DMS 273 treated with DMSO at 0.1 percent for 48 hours (cell line): ENCODE data around the gene COL23A1.
"Not testable (repeated sequence)": the region's sequence is repeated elsewhere in the genome, so short reads cannot be mapped to it uniquely, and the experiment has no call there.

Experiments
- DNase-seq: peaks from one replicate; lab custom pipeline; 2025; lab: John Stamatoyannopoulos, UW

COL23A1 gene

DNA sequence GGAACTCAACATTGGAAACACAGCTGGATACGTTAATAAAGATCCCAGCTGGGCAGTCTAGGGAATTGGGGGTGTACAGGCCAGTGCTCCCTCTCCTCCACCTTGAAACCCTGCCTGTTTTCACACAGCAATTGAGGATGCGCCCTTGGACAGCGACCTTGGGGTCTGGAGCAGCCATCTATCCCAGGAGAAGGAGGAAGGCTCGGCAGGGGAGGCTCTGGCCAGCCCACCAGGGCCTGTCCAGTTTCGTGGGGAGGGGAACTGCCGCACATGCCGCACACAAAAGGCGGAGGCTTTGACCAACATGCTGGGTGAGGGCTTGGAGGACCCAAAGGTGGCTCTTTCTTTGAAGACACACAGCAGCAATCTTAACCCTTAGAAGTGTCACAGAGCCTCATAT lies 1.4 kb downstream of the COL23A1 start:
- DNase-seq: no peak

DNA sequence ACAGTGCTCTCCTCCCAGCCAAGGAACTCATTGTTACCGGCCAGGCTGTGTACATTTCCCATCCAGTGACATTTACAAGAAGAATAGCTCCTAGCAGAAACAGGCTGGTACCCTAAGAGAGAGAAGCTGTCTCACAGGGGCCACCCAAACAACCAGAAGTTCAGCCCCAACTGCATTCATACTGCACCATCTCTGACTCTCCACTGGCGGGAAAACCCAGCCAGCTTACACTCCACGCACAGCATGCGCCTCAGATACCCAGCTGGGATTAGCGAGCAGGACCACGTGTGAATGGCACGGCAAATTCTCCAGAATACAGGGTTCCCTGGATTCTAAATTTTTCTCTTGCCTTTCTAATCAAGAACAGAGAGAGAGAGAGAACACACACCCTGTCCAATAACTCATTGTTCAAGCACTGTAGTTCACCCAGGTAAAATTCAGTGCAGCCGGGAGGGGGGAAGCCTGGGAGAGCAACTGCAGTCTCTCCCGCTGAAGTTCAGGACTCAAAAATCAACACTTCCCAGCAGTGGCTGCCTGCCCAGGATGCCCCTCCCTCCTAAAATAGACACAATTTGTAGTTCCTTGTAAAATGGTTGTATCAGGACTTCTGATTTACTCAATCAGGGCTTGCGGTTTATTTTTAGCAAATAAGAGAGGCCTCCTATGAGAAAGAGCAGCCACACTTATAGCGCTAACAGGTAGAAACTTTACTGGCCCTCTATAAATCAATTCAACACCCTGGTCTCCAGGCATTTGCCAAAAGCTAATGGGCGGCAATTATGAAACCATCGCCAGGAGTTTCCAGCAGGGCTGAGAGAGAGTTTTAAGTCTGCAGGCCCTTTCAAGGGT lies 2.2 kb downstream of the COL23A1 start:
- DNase-seq: no peak

DNA sequence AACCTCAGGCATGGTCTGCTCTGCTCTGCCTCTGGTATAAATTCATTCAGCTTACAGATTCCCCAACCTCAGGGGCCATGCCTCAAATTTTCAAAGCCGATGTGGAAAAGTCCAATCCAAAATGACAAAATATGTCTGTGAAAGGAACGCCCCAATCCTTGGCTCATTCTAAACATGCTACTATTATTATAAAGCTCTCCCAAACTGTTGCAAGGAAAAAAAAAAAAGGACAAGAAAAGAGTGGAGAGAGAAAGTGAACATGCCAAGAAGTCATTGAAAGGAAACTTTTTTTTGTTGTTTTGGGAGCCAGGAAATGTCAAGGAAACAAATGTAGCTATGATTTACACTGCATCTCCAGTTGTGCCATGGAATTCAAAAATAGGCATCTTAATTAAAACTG lies 3.8 kb downstream of the COL23A1 start:
- no peak for DNase-seq

DNA sequence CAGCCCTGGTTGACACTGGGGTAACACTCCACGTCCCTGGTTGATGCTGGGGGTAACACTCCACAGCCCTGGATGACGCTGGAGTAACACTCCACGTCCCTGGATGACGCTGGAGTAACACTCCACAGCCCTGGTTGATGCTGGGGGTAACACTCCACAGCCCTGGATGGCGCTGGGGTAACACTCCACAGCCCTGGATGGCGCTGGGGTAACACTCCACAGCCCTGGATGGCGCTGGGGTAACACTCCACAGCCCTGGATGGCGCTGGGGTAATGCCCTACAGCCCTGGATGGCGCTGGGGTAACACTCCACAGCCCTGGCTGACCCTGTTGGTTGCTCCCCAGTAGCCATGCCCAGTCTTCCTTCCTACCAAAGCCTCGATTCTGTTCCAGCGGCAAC lies 4.8 kb downstream of the COL23A1 start:
- not testable (repeated sequence) for DNase-seq

DNA sequence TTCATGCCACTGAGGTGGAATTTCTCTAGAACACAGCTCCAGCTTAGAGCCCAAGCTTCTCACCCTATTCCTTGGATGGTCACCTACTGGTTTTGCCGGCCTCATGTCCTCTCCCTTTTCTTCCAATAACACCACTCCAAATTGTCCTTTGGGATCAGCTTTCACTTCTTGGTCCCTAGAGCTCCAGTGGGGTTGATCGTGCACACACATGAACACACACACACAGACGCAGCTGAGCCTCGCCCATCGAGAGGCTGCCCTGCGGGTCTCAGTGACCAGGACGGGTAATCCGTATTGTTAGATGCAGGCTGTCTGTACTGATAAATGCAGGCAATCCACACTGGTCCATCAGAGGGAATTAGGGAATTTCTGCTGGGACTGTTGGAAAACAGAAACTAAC lies 6.9 kb downstream of the COL23A1 start:
- no peak for DNase-seq

DNA sequence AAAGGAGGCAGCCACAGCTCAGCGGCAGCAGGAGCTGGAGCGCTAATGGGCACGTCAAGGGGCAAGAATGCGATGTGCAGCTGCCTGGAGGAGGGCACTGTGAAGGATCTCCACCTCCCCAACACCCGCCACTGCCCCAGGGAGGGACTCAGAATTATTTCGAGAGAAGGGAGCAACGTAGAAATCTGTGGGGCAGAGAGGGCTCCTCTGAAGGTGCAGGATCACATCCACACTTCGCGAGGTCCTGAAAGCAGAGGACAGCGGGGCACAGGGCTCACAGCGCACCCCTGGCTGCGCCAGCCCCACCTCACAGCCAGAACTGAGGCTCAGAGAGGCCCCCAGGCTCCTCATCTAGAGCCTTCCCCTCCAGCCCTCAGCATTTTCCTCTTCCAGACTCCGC lies 7.9 kb downstream of the COL23A1 start:
- DNase-seq: no peak

DNA sequence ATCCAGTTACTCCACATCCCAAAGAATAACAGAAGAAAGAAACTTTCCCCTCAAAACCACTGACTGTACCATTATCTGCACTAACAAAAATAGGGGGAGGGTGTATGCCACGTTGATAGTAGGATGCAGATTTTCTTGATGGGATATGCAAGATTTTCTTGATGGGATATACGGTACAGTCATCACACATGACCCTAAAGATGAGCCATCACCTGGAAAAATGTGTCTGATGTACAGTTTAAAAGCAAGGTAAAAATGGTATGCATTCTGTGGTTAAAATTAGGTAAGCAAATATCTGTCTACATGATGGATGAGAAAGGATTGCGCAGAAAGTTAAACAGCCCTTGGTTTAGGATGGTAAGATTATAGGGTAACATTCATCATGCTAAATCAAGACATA lies 8.6 kb downstream of the COL23A1 start:
- DNase-seq: no peak

DNA sequence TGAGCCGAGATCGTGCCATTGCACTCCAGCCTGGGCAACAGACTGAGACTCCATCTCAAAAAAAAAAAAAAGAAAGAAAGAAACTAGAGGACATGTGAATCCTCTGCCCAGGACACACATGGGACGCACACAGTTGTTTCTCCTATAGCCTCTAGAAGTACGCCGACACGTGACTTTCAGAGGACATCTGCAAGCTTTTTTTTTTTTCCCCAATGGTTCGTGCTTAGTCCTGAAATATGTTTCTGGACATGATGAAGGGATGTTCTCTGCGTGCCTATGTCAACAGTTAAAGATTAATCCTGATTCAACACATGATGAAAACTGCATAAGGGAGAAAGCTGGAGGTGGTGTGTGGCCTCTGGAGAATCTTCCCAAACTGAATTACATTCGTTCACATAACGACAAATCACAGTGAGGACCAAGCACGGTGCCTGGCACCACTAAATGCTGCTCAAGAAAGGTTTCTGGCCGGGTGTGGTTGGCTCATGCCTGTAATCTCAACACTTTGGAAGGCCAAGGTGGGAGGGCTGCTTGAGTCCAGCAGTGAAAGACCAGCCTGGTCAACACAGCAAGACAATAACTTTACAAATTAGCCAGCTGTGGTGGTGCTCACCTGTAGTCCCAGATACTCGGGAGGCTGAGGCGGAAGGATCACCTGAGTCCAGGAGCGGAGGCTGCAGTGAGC lies 9.8 kb downstream of the COL23A1 start:
- no peak for DNase-seq

DNA sequence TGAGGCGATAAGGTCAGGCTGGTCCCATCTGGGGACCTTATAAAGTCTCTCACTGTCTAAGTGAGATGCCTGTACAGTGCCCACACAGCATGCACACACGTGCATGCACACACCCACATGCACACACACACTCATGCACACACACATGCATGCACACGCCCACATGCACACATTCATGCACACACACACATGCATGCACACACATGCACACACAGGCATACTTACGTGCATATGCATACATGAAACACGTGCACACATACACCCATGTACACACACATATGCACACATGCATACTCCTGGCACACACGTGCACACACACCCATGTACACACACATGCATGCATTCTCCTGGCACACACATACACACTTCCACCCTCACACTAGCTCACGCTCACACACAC lies 12.2 kb downstream of the COL23A1 start:
- DNase-seq: no peak

DNA sequence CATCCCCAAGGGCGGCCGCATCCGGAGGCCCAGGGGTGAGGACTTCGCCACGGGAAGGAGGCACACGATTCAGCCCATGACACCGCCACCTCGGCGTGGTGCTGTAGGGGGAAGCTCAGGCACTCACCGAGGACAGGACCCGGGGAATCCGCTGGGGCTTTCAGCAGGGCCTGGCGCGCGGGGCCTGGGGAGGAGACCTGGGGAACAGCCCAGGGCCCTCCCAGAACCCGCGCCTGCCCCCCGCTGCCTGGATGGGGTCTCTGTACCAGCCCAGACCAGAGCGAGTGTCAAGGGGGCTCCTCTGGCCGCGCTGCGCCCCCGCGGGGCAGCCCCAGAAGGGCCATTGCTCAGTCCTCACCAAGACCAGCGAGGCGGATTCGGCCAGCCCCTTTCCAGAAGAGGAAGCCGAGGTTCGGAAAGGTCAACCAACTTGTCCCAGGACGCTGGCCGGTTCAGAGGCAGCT lies 12.8 kb downstream of the COL23A1 start:
- DNase-seq: no peak

DNA sequence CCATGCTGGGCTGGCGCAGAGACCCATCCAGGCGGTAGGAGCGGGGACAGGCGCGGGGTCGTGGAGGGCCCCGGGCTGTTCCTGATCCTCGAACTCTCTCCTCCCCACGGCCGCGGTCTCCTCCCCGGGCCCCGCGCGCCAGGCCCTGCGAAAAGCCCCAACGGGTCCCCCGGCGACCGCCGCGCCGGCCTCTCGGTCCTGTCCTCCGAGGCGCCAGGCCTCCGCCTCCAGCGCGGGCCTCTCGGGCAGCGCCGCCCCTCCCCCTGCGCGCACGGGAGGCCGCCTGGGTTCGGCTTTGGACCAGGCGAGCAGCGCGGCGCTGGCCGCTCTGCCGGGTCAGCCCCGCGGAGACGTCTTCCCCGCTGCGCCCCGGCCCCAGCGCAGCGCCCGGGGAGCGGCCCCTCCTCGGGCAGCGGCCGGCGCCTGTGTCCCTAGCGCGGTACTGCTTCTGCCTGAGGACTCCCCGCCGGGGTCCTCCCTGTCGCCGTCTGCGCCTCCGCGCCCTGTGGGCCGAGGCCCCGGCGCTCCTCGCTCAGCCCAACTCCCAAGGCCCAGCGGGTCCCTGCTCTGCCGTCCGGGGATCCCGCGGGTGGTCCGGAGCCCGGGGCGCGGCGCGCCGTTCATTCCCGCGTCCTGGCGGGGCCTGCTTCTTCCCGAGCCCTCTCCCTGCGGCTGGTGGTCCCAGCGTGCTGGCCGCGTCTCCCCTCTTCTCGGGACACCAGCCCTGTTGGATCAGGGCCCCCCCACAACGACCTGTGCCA lies 13.4 kb downstream of the COL23A1 start:
- no peak for DNase-seq

DNA sequence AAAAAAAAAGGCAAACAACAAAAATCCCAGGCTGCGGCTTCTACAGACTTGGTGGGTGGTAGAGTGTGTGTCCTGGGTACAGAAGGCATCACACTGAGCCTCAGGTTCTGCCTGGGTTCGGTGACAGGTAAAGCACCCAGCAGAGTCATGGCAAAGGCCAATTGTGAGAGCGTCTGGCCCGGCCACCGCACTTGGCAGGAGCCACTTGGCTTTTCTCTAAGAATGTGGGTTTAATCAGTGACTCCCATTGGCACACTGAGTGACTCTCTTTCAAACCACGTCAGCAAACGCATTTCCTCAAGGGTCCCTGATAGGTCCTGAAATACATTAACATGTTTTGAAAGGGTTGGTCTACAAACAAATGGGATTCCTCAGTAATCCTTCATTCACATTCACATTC lies 17.0 kb downstream of the COL23A1 start:
- DNase-seq: no peak

DNA sequence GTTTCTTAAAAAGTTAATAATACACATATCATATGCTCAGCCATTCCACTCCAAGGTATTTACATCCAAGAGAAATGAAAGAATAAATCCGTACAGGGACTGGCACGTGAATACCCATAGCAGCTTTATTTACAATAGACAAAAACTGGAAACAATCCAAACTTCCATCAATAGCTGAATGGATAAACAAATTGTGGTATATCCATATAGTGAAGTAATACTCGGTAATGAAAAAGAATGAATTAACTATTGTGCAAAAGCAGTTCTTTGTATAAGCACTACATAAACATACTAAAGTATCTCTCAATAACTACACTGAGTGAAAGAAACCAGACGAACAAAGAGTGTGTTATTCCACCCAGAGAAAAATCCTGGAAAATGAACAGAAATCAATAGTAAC lies 17.6 kb downstream of the COL23A1 start:
- DNase-seq: no peak

DNA sequence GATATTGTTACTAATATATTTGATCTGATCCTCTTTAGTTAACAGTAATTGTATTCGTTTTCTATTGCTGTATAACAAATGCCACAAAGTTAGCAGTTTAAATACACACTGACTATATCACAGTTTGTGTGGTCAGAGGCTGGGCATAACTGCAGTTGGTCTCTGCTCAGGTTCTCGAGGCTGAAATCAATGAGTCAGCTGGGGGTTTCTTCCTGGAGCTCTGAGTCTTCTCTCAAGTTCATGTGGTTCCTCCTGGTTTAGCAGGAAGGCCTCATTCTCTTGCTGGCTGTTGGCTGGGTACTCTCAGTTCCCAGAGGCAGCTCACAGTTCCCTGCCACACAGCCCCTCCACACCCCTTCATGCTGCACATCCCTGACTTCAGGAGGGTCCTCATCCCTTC lies 20.7 kb downstream of the COL23A1 start:
- no peak for DNase-seq

DNA sequence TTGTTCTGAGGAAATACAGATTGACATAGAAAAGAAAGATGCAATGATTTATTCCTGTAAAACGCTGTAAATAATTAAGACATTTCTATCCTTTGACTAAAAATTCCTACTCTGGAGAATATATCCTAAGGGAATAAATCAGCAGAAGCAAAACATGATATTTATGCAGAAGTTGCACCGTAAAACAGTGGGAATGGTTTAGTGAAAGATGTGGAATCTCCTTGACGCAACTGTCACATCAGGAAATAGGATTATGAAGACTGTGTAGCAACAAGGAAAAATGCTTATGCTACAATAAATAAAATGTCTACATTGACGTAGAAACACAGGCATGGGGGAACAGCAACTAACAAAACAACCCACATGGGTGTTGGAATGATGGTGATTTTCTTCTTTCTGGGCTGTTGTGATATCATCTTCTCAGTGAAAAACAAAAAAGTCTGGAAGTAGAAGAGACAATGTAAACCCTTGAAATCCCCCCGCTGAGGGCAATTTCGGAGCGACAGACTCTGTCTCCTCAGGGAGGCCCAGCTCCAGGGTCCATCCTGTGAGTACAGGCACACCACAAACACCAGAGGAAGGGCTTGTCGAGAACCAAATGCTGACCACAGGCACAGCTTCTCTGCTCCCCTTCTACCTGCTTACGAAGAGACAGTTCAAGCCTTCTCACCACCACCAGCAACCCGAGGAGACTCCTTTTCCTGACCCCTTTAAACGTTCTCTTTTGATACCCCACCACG lies 25.2 kb downstream of the COL23A1 start:
- no peak for DNase-seq

DNA sequence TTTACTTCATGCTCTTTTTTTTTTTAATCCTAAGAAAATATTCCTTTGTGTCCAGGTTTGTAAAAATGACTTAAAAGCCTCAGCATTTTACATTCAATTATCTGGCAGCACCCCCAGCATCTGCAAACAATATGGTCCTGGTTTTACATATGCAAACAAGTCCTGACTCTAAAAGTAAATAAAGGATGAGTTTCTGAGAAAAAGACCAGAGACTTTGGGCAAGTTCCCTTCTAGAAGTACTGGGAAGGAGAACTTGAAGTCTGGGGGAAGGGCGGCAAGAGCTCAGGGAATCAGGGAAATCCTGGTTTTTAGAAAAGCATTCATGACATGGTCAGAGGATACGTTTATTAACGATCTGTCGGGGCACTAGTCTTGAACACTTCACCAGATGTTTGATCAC lies 25.8 kb downstream of the COL23A1 start:
- DNase-seq: no peak

DNA sequence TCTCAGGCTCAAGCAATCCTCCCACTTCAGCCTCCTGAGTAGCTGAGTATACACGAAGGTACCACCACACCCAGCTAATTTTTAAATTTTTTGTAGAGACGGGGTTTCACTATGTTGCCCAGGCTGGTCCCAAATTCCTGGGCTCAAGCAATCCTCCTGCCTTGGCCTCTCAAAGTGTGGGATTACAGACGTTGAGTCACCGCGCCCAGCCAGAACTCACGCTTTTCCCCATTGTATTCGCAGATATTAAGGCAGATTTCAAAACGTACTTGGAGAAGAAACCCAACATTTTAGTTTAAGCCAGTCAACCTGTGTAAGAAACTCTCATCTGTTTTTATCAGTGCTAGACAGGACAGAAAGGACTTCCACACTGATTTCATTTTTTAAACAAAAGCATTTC lies 26.6 kb downstream of the COL23A1 start:
- no peak for DNase-seq

DNA sequence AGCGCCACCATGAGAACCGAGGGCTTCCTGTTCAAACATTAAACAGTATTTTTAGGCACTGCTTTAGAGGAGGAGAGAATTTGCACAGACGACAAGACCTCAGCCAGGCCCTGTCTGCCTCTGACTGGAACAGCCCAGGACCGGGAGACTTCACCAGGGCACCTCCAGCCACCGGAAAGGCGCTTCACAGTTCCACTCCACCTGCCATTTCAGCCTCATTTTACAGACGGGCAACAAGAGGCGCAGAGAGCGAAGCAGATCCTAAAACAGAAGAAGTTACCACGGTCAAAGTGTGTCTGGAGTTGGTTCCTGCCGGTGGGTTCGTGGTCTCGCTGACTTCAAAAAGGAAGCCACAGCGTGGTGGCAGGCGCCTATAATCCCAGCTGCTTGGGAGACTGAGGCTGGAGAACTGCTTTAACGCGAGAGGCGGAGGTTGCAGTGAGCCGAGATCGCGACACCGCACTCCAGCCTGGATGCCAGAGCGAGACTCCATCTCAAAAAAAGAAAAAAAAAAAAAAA lies 28.4 kb downstream of the COL23A1 start:
- DNase-seq: no peak

DNA sequence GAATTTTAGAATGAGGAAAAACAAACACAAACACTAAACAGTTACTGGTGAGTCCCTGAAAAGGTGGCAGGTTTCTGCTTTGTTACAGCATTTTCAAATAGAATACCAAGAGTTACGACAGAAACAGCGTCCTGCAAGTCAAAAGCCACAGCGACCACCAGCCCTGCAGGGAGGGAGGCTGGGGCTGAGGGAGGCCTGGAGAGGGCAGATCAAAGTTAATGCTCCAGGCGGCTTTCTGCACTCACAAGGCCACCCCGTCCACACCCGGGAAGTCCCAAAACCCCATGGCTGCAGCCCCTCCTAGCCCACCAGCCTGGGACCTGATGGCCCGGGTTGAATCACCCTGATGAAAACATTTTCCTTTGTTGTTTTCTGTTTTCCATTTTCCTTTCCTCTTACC lies 29.3 kb downstream of the COL23A1 start:
- no peak for DNase-seq

DNA sequence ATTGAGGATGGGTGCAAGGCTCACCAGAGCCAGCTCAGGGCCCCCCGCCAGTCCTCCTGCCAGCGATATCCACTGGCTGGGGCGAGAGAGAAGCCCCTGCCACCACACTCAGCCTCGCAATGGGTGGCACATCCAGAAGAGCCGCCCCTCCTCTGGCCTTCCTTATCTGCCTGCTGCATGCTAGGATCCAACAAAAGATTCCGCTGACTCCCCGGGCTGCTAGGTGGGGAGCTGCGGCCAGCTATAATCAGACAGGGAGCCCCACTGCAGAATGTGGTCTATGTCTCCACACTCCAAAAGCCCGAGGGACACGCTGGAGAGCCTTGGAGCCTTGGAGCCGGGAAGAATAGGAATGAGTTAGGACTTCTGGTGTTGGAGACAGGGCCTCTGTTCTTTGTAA lies 32.8 kb downstream of the COL23A1 start:
- no peak for DNase-seq

DNA sequence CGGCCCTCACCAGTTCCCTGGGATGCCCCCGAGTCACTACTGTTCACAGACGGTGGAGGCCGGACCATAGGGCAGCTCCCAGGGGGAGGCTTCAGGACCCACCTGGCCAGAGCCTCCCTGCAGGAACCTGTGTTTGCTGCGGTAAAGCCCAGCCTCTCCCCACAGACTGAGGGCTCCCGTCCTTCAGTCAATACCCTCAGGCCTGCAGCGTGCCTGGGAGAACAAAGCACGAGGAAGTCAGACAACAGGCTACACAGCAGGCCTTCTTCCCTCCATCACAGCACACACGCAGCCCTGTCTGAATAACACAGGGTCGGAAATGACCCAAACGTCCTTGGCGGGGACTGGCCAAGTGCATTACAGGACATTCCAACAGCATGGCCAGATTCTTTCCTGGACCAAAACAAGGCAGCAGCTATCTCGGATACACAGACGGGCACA lies 34.4 kb downstream of the COL23A1 start:
- no peak for DNase-seq

DNA sequence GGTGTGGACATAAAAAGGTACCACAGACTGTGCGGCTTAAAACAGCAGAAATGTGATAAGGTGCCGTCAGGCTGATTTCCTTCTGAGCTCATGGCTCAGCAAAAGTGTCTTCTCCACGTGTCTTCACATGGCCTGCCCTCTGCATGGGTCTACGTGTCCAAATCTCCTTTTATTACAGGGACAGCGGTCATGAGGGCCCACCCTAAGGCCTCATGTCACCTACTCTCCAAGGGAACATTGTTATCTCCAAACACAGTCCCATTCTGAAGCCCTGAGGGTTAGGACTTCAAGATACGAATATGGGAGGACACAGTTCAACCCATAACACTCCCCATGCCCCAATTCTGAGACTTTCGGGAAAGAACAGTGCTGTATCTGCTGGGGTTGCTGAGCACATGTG lies 35.2 kb downstream of the COL23A1 start:
- no peak for DNase-seq
